NK-92 treated with Interleukin-12 subunit alpha and Interleukin-12 subunit beta, amount 100 ng/mL, for 24 hours (cell line): ENCODE results near the gene CELSR1.

Source experiments
- DNase-seq: peaks from one replicate; lab custom pipeline; 2025; lab: John Stamatoyannopoulos, UW

CELSR1 gene

DNA sequence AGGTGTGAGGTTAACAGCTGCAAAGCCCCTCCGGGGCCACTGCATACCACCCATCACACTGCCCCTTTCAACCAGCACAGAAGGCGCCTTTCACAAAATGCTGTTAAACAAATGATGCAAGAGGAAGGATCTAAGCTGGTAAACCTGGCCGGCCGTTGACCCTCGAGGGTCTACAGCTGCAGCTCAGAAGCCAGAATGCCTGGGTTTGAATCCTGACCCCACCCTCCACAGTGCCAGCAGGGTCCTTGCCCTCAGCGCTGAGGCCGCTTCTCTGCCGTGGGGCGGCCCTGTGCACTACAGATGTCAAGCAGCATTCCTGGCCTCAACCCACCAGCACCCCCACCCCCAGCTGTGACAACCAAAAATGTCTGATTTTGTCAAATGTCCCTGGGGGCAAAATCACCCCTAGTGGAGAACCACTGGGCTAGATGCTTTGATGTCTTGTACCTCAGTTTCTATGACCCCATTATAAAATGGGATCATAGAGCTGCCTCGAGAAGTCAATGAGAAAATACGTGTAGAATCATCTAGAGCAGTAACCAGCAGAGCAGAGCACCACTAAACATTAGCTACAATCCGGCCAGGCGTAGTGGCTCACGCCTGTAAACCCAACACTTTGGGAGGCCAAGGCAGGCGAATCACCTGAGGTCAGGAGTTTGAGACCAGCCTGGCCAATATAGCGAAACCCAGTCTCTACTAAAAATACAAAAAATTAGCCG lies 77.9 kb downstream of the CELSR1 start:
- DNase-seq, result no peak

DNA sequence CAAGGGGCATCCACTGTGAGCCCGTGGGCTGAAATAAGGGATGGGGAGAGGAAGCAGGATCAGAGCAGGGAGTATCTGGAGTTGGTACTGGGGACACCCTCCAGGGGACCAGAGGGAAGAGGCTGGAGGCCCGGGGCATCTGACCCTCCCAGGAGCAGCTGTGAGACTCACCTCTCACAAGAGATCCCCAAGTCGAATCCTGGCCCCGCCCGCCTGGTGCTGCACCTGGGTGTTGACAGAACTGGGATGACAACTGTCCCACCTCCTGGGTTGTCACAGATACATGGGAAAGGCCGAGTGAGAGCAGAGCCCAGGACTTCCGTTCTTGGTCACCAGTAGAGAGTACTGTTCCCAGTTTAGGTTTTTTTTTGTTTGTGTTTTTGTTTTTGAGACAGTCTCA lies 78.9 kb downstream of the CELSR1 start:
- no peak for DNase-seq

DNA sequence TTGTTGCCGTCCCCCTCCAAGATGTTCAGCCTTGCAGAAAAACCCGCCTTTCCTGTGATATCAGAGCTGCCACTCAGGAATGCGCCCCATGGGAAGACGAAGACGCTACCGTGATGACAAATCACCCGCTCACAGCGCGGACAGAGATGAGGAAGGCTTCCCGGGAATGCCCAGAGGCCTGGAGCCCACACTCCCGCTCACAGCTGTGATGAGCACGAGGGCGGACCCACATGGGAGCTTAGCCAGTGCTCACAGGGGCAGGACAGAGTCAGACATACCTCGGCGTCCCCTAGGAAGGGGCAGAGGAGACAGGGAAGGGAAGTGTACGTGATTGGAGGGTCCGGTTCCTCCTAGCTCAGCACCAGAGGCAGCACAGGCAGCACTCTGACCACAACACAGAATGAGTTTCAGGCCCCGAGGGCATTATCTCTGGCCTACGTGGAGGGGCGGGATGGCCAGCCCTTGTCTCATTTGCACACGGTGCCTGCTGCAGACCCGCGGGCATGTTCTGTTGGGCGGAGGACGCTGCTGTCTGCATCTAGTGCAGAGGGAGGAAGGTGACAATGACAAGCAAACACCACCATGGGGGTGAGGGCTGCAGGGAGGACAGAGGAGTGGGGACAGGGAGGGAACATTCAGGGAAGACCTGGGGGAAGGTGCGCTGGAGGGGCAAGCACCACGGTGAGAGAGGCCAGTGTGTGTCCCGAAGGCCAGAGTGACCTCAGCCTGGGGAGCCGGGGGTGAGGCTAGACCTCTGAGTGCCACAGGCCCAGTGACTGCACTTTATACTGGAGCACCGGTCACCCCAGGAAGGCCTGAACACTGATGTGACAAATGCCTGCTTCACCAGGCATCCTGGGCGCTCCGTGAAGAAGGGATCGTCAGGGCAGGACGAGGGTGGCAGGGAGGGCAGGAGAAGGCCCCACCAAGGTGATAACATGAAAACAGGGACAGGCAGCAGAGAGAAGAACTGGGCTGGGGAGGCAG lies 79.6 kb downstream of the CELSR1 start:
- no peak for DNase-seq

- DNase-seq, result no peak
Measured at GRCh38 chr22:46456818-46457163, 80.6 kb downstream of the CELSR1 start.

- DNase-seq, result no peak
Measured at GRCh38 chr22:46455446-46455845, 82.0 kb downstream of the CELSR1 start.

GRCh38 chr22:46454504-46455269 lies 82.7 kb downstream of the CELSR1 start:
- no peak for DNase-seq

DNA sequence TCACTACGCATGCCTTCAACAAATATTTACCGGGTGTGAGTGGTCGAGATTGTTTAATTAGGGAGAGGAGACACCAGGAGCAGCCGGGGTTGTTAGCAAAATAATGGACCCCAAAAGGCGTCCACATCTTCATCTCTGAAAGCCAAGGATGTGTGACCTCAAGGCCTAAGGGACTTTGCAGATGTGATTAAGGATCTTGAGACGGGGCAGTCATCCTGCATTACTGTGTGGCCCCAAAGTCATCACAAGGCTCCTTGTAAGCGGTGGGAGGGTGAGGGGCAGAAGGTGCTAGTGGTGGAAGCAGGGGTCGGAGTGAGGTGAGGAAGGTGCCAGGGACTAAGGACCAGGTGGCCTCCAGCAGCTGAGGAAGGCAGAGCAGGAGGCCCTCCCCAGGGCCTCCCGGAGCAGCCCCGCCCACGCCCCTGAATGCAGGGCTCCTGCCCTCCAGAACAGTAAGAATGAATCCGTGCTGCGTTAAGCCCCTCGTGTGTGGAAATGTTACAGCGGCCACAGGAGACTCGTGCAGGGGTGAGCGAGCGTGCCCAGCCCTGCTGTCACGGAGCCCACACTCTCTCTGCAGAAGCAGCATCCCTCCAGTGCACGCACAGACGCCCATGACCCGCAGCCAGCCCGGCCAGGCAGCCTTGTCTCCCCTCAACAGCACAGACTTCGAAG lies 83.5 kb downstream of the CELSR1 start:
- no peak for DNase-seq

- DNase-seq, result no peak
Measured at GRCh38 chr22:46453006-46453828, 84.2 kb downstream of the CELSR1 start.

DNA sequence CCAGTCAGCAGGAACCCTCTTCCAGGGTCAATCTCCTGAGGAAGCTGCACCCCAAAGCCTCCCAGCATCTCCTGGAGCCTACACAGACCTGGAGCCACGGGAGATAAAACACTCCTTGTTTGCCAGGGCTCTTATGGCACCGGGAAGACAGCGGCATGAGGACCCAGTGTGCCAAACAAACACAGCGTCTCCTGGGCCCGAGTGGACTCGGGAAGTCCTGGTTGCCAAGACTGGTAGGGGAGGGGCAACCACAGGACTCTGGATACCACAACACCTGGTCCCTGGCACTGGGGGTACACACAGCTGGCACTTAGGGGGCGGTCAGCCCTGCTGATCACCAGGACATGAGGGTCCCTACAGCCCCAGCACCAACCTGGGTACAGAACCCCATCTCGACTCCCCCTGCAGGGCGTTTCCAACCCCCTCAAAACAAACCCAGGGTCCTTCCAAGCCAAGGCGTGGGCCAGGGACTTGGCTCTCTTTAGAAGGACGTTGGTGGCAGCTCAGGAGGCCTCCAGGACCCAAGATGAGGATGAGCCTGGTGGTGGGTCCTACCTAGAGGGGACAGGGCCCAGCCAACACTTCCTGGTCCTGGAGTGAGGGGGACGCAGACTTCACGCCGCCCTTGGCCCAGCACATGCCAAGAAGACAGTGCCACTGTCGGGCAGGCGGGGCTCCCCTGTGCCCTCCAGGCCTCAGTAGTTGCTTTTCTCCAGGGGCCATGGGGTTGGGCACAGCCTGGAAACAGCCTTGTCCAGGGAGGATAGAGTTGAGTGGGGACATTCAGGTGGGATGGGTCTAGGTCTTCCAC lies 85.0 kb downstream of the CELSR1 start:
- DNase-seq, result no peak

- DNase-seq, result no peak
Measured at GRCh38 chr22:46451741-46452140, 85.7 kb downstream of the CELSR1 start.

DNA sequence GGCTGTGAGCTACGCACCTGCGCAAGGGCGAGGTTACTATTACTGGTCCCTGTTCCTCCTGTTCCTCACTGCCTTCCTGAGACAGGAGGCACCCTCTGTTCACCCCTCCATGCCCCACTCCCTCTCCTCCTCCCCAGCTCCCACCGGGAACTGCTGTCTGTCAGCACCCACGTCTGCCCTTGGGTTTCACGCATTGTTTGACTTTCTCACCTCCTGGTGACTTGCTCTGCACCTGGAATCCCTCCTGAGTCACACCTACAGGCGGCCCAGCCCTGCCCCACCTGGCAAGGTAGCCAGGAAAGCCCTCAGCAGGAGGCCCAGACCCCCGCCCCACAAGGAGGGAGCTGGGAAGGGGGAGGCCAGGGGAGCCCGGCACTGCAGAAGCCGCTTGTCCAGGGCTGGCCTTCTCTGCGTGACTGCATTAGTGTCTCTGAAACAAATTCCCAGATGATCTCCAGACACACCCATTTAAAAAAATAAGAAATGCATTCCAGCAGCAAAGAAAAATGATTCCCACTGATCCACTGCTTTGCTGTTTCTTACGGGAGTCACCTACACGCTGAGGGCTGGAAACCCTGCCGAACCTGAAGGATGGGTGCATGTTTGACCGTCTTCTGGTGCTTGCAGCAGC lies 86.4 kb downstream of the CELSR1 start:
- no peak for DNase-seq

GRCh38 chr22:46449974-46450745 lies 87.3 kb downstream of the CELSR1 start:
- DNase-seq, result no peak

DNA sequence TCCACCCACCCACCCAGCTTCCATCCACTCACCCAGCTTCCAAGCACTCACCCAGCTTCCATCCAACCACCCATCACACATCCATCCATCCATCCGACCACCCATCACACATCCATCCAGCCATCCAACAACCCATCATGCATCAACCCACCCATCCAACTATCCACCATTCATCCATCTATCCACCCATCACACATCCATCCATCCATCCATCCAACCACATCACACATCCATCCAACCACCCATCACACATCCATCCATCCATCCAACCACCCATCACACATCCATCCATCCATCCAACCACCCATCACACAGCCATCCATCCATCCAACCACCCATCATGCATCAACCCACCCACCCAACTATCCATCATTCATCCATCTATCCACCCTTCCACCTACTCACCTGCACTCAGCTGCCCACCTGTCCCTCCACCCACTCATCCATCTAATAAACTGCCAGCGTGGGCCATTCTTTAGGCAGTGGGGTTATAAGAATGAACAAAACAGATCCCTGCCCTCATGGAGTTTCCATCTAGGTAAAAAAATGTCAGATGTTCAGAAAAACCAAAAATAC lies 88.2 kb downstream of the CELSR1 start:
- no peak for DNase-seq

GRCh38 chr22:46448333-46448732 lies 89.1 kb downstream of the CELSR1 start:
- no peak for DNase-seq

DNA sequence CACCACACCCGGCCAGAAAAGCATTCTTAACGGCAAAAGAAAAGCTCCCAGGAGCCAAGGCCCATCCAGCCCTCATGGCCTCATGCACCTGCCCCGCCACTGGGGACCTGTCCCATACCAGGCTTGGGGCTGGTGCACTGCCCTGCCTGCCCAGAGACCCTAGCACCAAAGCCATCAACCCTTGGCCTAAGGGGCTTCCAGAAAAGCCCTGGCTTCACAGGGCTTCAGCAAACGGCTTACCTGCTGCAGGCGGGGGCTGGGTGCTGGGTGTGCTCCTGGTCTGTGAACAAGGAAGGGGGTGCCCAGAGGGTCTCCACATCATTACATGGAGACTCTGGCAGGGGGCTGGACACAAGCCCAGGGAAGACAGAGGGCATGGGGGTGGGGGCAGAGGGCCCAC lies 89.5 kb downstream of the CELSR1 start:
- DNase-seq, result no peak

- no peak for DNase-seq
Measured at GRCh38 chr22:46446799-46447198, 90.6 kb downstream of the CELSR1 start.

DNA sequence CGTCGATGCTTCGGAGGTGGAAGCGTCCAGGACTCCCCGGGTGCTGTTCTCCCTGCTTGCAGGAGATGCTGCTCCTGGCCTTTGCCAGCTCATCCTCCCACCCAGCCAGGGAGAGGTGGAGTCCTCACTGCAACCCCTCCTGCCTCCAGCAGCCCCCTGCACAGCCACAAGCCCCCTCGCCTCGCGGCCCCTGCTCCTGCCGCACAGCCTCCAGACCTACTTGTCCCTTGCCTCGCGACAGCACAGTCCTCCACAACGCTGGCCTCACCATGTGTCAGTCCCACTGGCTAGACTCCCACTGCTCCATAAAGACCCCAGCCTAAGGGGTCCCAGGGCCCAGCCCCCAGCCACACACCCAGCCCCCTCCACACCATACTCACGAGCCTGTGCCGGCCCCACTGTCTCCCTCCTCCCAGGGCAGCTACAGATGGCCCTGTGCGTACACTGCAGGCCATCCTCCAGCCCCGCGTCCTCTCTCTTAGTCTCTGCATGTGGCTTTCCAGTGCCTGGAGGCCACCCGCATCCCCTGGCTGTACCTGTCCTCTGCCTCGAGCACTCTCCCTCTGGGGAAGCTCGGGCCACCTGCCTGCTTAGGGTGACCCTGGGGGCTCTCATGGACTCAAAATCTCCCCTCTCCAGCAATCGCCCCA lies 91.5 kb downstream of the CELSR1 start:
- no peak for DNase-seq

GRCh38 chr22:46444390-46444854 lies 93.0 kb downstream of the CELSR1 start:
- no peak for DNase-seq
